GM12872 (cell line): ENCODE data around the gene DHX30.

Experiments
- TF ChIP-seq, protein P1 (sequence below): IDR thresholded peaks from 3 replicates; pipeline ENCODE4 v1.5.1; 2011; ENCODE audit warnings: low read depth, mild to moderate bottlenecking, low read length, moderate library complexity; ENCODE audit not compliant: insufficient read depth

Gene DHX30

GRCh38 chr3:47856669-47857068, 53.7 kb downstream of the DHX30 start:
- TF ChIP-seq, protein P1, sequence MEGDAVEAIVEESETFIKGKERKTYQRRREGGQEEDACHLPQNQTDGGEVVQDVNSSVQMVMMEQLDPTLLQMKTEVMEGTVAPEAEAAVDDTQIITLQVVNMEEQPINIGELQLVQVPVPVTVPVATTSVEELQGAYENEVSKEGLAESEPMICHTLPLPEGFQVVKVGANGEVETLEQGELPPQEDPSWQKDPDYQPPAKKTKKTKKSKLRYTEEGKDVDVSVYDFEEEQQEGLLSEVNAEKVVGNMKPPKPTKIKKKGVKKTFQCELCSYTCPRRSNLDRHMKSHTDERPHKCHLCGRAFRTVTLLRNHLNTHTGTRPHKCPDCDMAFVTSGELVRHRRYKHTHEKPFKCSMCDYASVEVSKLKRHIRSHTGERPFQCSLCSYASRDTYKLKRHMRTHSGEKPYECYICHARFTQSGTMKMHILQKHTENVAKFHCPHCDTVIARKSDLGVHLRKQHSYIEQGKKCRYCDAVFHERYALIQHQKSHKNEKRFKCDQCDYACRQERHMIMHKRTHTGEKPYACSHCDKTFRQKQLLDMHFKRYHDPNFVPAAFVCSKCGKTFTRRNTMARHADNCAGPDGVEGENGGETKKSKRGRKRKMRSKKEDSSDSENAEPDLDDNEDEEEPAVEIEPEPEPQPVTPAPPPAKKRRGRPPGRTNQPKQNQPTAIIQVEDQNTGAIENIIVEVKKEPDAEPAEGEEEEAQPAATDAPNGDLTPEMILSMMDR = no peak

DNA sequence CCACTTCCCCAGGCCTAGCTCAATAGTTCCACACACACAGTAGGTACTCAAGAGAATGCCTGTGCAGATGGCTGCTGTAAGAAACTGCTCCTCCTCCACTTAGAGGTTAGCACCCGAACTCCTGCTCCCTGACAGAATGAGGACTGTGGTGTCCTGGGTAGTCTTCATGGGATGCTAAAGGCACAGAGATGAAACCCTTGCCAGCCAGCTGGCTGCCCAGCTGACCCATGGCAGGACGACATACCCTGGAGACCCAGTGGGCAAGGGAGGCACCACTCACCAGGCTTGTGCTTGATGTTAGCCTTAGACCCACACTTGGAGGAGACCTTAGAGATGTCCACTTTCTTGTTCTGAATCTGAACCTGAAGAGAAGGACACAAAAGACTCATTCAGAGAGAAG, 54.2 kb downstream of the DHX30 start:
- TF ChIP-seq, protein P1 = no peak

DNA sequence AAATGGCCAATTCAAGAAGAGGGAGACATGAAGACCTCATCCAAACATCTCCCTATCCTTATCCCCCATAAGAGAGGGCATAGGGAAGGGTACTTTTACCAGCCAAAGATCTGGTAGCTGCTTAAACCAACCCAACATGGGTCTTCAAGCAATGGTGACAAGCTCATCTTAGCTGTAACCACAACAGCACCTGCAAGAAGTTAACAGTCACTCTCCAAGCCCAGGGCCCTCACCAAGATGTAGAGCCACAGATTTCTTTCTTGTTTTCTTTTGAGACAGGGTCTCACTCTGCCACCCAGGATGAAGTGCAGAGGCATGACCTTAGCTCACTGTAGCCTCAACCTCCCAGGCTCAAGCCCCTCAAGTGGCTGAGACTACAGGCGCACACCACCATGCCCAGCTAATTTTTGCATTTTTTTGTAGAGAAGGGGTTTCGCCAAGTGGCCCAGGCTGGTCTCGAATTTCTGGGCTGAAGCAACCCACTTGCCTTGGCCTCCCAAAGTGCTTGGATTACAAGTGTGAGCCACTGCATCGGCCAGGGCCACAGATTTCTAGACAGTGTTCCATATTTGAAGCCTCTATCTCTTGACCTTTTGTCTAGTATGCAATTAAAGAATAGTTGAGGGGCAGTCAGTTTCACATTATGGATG, 57.1 kb downstream of the DHX30 start:
- TF ChIP-seq, protein P1 = no peak

- TF ChIP-seq, protein P1 = no peak
These were observed 60.6 kb downstream of the DHX30 start for GRCh38 chr3:47863391-47864128.

DNA sequence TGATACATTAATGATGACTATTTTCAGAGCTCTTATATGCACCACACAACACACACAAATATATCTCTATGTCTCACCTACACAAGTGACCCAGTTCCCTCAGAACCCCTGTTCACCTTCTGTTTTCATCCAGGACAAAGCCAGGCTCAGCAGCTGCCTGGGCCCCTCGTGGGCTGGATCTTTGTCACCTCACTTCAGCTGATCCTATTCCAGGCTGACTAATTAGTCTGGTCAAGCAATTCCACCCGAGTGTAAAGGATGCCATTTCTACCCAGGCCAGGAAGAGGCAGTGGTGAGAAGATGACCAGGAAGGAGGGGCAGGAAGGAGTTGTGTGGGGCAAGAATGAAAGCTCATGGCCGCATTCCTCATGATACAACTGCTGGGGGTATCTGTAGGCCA, 62.3 kb downstream of the DHX30 start:
- TF ChIP-seq, protein P1 = no peak

GRCh38 chr3:47867451-47868044, 64.6 kb downstream of the DHX30 start:
- TF ChIP-seq, protein P1 = no peak

- TF ChIP-seq, protein P1 = no peak
These were observed 65.4 kb downstream of the DHX30 start for GRCh38 chr3:47868306-47868705.
